H1 (cell line): ENCODE measurements around the gene CAMK2D. TPM values are rescaled to one million over a fixed set of nuclear protein-coding genes. Genes with fewer than 3 reads are reported as not detected.

ENCODE experiments used
- CTCF ChIA-PET: fragments of 300-600 bp; sonication (Branson Sonifier 250); formaldehyde crosslinking; loops from one replicate; lab custom pipeline; 2021; ENCODE audit not compliant: partially characterized antibody; lab: Charles Lee
- POLR2A ChIA-PET: fragments of 300-600 bp; sonication (Branson Sonifier 250); formaldehyde crosslinking; loops from one replicate; lab custom pipeline; 2021; ENCODE audit warnings: inconsistent platforms; ENCODE audit not compliant: partially characterized antibody; lab: Charles Lee
- DNase-seq, 2 experiments: peaks; one replicate each; pipeline versions ENCODE4 v3.0.0 to v3.0.0-alpha.2; 2010 to 2022; ENCODE audit warnings: low spot score in 2 of 2, low read depth in 1 of 2, mixed read lengths in 1 of 2
- FAIRE-seq: peaks from 2 replicates; lab custom pipeline; 2011; peaks lifted over from hg19 to GRCh38; lab: Jason Lieb, UNC
- H2AFZ ChIP-seq: 2 replicates; pipeline ENCODE4 v1.8.1; 2012; ENCODE audit warnings: low read length, inconsistent platforms
- H2AK5ac ChIP-seq: 2 replicates; pipeline ENCODE4 v1.6.1; 2013; ENCODE audit warnings: low read depth, low read length
- H2BK120ac ChIP-seq: replicated peaks from 2 replicates; pipeline ENCODE3; 2013; ENCODE audit warnings: low read depth, low read length, inconsistent platforms
- H2BK12ac ChIP-seq: 2 replicates; pipeline ENCODE4 v1.6.1; 2013; ENCODE audit warnings: low read depth, low read length
- H2BK15ac ChIP-seq: 2 replicates; pipeline ENCODE4 v1.6.1; 2013; ENCODE audit warnings: low read length
- H2BK20ac ChIP-seq: 2 replicates; pipeline ENCODE4 v1.6.1; 2013; ENCODE audit warnings: low read length
- H2BK5ac ChIP-seq: 2 replicates; pipeline ENCODE4 v1.6.1; 2013; ENCODE audit warnings: low read depth, low read length
- H3K14ac ChIP-seq: 2 replicates; pipeline ENCODE4 v1.6.1; 2013; ENCODE audit warnings: inconsistent platforms; ENCODE audit not compliant: insufficient read length
- H3K18ac ChIP-seq: 2 replicates; pipeline ENCODE4 v1.6.1; 2013; ENCODE audit warnings: low read length; ENCODE audit errors: extremely low read depth
- H3K23ac ChIP-seq: 2 replicates; pipeline ENCODE4 v1.6.1; 2013; ENCODE audit warnings: inconsistent platforms; ENCODE audit not compliant: insufficient read length
- H3K23me2 ChIP-seq: 2 replicates; pipeline ENCODE4 v1.6.1; 2013; ENCODE audit warnings: low read depth, low read length
- H3K27ac ChIP-seq: 2 replicates; pipeline ENCODE4 v1.6.1; 2011; ENCODE audit warnings: low read depth, low read length, inconsistent platforms
- H3K27me3 ChIP-seq, 4 experiments: replicated peaks in 1 of 4; 1 replicate in 1 of 4; 2 replicates in 3 of 4; pipeline versions ENCODE4 v1.6.1 to v1.8.1; 2011 to 2013; ENCODE audit warnings: low read length in 3 of 4, mild to moderate bottlenecking in 3 of 4, inconsistent platforms in 2 of 4, mixed read lengths in 2 of 4, moderate library complexity in 1 of 4; ENCODE audit not compliant: control insufficient read depth in 3 of 4, insufficient read depth in 3 of 4; ENCODE audit errors: extremely low read depth in 1 of 4
- H3K36me3 ChIP-seq, 4 experiments: 2 replicates each; pipeline versions ENCODE4 v1.6.1 to v1.8.1; 2011 to 2013; ENCODE audit warnings: mild to moderate bottlenecking in 4 of 4, low read length in 3 of 4, moderate library complexity in 2 of 4, control low read depth in 1 of 4, inconsistent platforms in 1 of 4; ENCODE audit not compliant: insufficient read depth in 4 of 4, control insufficient read depth in 2 of 4
- H3K4ac ChIP-seq: replicated peaks from 2 replicates; pipeline ENCODE3; 2013; ENCODE audit warnings: low read length, low read depth, mixed read lengths, inconsistent platforms; ENCODE audit not compliant: insufficient read length
- H3K4me1 ChIP-seq, 4 experiments: replicated peaks in 1 of 4; 1 replicate in 1 of 4; 2 replicates in 3 of 4; pipeline versions ENCODE4 v1.6.1 to v1.8.1; 2011 to 2013; ENCODE audit warnings: low read length in 3 of 4, inconsistent platforms in 2 of 4, mixed read lengths in 1 of 4; ENCODE audit not compliant: insufficient read depth in 4 of 4, control insufficient read depth in 3 of 4
- H3K4me2 ChIP-seq, 2 experiments: 2 replicates each; pipeline versions ENCODE4 v1.6.1 to v1.8.1; 2011 to 2013; ENCODE audit warnings: low read depth in 2 of 2, low read length in 2 of 2, control low read depth in 1 of 2, inconsistent platforms in 1 of 2, mild to moderate bottlenecking in 1 of 2; ENCODE audit not compliant: insufficient read depth in 1 of 2
- H3K4me3 ChIP-seq, 4 experiments: fragments of 200-600, 300-600 bp in 1 of 4; sonication (generic), shearing (Covaris generic), sonication (Bioruptor Twin) in 1 of 4; 2 replicates each; pipeline versions ENCODE4 v1.5.1 to v1.8.1; 2011 to 2016; ENCODE audit warnings: low read length in 4 of 4, low read depth in 3 of 4, control low read depth in 2 of 4, inconsistent platforms in 2 of 4, mild to moderate bottlenecking in 2 of 4, mixed read lengths in 1 of 4, moderate library complexity in 1 of 4; ENCODE audit not compliant: insufficient read depth in 2 of 4; ENCODE audit errors: extremely low read depth in 1 of 4
- H3K56ac ChIP-seq: replicated peaks from 2 replicates; pipeline ENCODE3; 2013; ENCODE audit warnings: low read depth, mild to moderate bottlenecking, mixed read lengths, low read length, inconsistent platforms; ENCODE audit not compliant: insufficient read length
- H3K79me1 ChIP-seq: 2 replicates; pipeline ENCODE4 v1.6.1; 2013; ENCODE audit warnings: low read depth, low read length, control low read depth
- H3K79me2 ChIP-seq, 2 experiments: 2 replicates each; pipeline versions ENCODE4 v1.6.1 to v1.8.1; 2012 to 2013; ENCODE audit warnings: low read length in 2 of 2, mild to moderate bottlenecking in 2 of 2, inconsistent platforms in 1 of 2; ENCODE audit not compliant: insufficient read depth in 2 of 2, control insufficient read depth in 1 of 2
- H3K9ac ChIP-seq, 4 experiments: replicated peaks in 1 of 4; 1 replicate in 1 of 4; 2 replicates in 3 of 4; pipeline versions ENCODE4 v1.6.1 to v1.8.1; 2011 to 2013; ENCODE audit warnings: low read depth in 3 of 4, low read length in 3 of 4, control low read depth in 2 of 4, mild to moderate bottlenecking in 2 of 4, moderate library complexity in 2 of 4, inconsistent platforms in 1 of 4; ENCODE audit errors: extremely low read depth in 1 of 4
- H3K9me3 ChIP-seq, 2 experiments: 2 replicates each; pipeline versions ENCODE4 v1.6.1 to v1.8.1; 2012 to 2013; ENCODE audit warnings: mild to moderate bottlenecking in 2 of 2, moderate library complexity in 2 of 2, control low read depth in 1 of 2, inconsistent platforms in 1 of 2, low read depth in 1 of 2, low read length in 1 of 2, mixed read lengths in 1 of 2; ENCODE audit not compliant: insufficient read depth in 2 of 2
- H4K20me1 ChIP-seq, 2 experiments: replicated peaks in 1 of 2; 2 replicates each; pipeline versions ENCODE3 to v1.8.1; 2011 to 2013; ENCODE audit warnings: inconsistent platforms in 2 of 2, low read length in 2 of 2, mild to moderate bottlenecking in 1 of 2; ENCODE audit not compliant: insufficient read depth in 2 of 2, control insufficient read depth in 1 of 2
- H4K5ac ChIP-seq: 2 replicates; pipeline ENCODE4 v1.6.1; 2013; ENCODE audit warnings: low read length, low read depth, mixed read lengths, inconsistent platforms; ENCODE audit not compliant: insufficient read length
- H4K8ac ChIP-seq: 2 replicates; pipeline ENCODE4 v1.8.0; 2013; ENCODE audit warnings: mild to moderate bottlenecking, moderate library complexity, low read length, inconsistent platforms; ENCODE audit not compliant: insufficient read depth; ENCODE audit errors: extremely low read depth
- H4K91ac ChIP-seq: replicated peaks from 2 replicates; pipeline ENCODE3; 2013; ENCODE audit warnings: low read length, mixed read lengths, inconsistent platforms; ENCODE audit not compliant: insufficient read length
- ASH2L ChIP-seq: fragments of 200-600, 300-600 bp; sonication (generic); IDR thresholded peaks from one replicate; pipeline ENCODE4 v1.7.1; 2017; ENCODE audit warnings: low read length
- BRCA1 ChIP-seq: IDR thresholded peaks from 2 replicates; pipeline ENCODE4 v1.6.1; 2012; ENCODE audit warnings: low read depth, low read length, improper control_type of control experiment
- CHD2 ChIP-seq: IDR thresholded peaks from 2 replicates; pipeline ENCODE4 v1.6.1; 2012; ENCODE audit warnings: low read length, improper control_type of control experiment
- CREB1 ChIP-seq: IDR thresholded peaks from 2 replicates; pipeline ENCODE4 v1.6.1; 2012; ENCODE audit warnings: inconsistent platforms
- HDAC2 ChIP-seq, 2 experiments: fragments of 300-600 bp in 1 of 2; sonication (generic) in 1 of 2; IDR thresholded peaks; 2 replicates each; pipeline ENCODE4 v1.6.1; 2011 to 2012; ENCODE audit warnings: low read depth in 2 of 2, low read length in 2 of 2, mild to moderate bottlenecking in 2 of 2, moderate library complexity in 2 of 2, borderline replicate concordance in 1 of 2, inconsistent platforms in 1 of 2
- JUND ChIP-seq: IDR thresholded peaks from 2 replicates; pipeline ENCODE4 v1.6.1; 2011; ENCODE audit warnings: mild to moderate bottlenecking, improper control_type of control experiment, low read length
- KDM1A ChIP-seq: fragments of 200-600, 300-600 bp; sonication (generic); IDR thresholded peaks from 2 replicates; pipeline ENCODE4 v1.7.1; 2016; ENCODE audit warnings: mild to moderate bottlenecking, low read length, borderline replicate concordance
- KDM4A ChIP-seq: IDR thresholded peaks from one replicate; pipeline ENCODE4 v1.7.1; 2012; ENCODE audit warnings: low read depth, mild to moderate bottlenecking, moderate library complexity, low read length, inconsistent platforms; ENCODE audit not compliant: severe bottlenecking
- POLR2A ChIP-seq, 2 experiments: IDR thresholded peaks; 1 replicate in 1 of 2; 2 replicates in 1 of 2; pipeline ENCODE4 v1.6.1; 2011; ENCODE audit warnings: low read depth in 2 of 2, low read length in 2 of 2, mild to moderate bottlenecking in 2 of 2; ENCODE audit errors: control extremely low read depth in 1 of 2
- SP2 ChIP-seq: IDR thresholded peaks from 2 replicates; pipeline ENCODE4 v1.6.1; 2012; ENCODE audit warnings: mild to moderate bottlenecking, low read length, inconsistent platforms
- SRF ChIP-seq: IDR thresholded peaks from 2 replicates; pipeline ENCODE4 v1.6.1; 2011; ENCODE audit warnings: mild to moderate bottlenecking, low read depth, low read length, moderate library complexity
- SUZ12 ChIP-seq: fragments of 200-600 bp; sonication (generic); IDR thresholded peaks from 2 replicates; pipeline ENCODE4 v1.6.1; 2012; ENCODE audit warnings: mild to moderate bottlenecking, inconsistent platforms, low read length, moderate library complexity, mixed read lengths
- TEAD4 ChIP-seq: IDR thresholded peaks from 2 replicates; pipeline ENCODE4 v1.6.1; 2012; ENCODE audit warnings: low read depth, low read length, inconsistent platforms, mixed read lengths
- WGBS, 2 experiments: shearing (Covaris generic) in 1 of 2; methylation state at CpG; one replicate each; pipeline versions ENCODE4 v1.1.6 to v1.1.7; 2013 to 2015; ENCODE audit warnings: low lambda C conversion rate in 2 of 2, mixed read lengths in 2 of 2, inconsistent platforms in 1 of 2, low coverage in 1 of 2, missing lambda C conversion rate in 1 of 2; ENCODE audit not compliant: insufficient replicate concordance in 2 of 2, insufficient coverage in 1 of 2, insufficient read length in 1 of 2; ENCODE audit errors: extremely low coverage in 1 of 2, missing lambda C conversion rate in 1 of 2; 5-methylcytosine and 5-hydroxymethylcytosine counted together
- polyA plus RNA-seq, 7 experiments: library from polyadenylated mRNA; depleted of rRNA in 3 of 7; stranded (reverse) in 5 of 7; unstranded in 2 of 7; fragments of >200 nt in 5 of 7; fragments of 200-250 nt in 2 of 7; gene quantifications; 1 replicate in 5 of 7; 2 replicates in 1 of 7; 4 replicates in 1 of 7; pipeline versions ENCODE4 v1.2.1 to v1.2.3, GENCODE V29; 2011 to 2013; ENCODE audit warnings: missing spikeins in 2 of 7, mixed read lengths in 2 of 7
- total RNA-seq: library from RNA; stranded (reverse); fragmentation: NEBNext Ultra II Directional; extraction: Animal tissue kit (Norgen Biotek cat#: 25700); gene quantifications from 2 replicates; pipeline ENCODE4 v1.2.1, GENCODE V29; 2021
- TF ChIP-seq, protein P1 (sequence below): IDR thresholded peaks from 2 replicates; pipeline ENCODE4 v1.6.1; 2012; ENCODE audit warnings: low read length, inconsistent platforms

Gene CAMK2D
- total and polyA plus RNA-seq, 2 of the 8 experiments (the other 6 are each of a cell fraction or from before 2014, with no cell fraction given): 3.2 to 7.0 TPM

DNA sequence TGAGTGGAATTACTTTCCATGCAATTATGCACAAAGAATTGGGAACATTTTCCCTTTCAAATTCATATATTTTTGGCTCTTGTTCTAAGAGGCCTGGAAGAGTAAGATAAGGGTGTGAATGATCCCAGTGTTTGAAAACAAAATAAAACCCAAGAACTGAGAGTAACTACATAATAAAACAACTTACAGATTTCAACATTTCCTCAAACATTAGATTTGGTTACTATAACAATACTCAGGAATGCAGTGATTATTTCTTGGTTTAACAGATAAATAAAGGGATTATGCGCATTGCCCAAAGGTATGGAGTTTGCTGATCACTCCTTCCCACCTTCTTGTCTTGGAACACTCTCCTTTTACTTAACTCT, 292.5 kb downstream of the CAMK2D start:
- ChIA-PET POLR2A (interaction anchor here (0.9 kb wide), 1 partner anchor 14 kb away, joined by 3 read pairs; no protein-coding TSS in a partner anchor), CTCF (interaction anchor here (0.8 to 1.8 kb wide), 4 partner anchors 36 to 79 kb away, joined by 3 to 10 read pairs (median 3); no protein-coding TSS in a partner anchor)
- Histone ChIP-seq H3K14ac (no peak overlapping the region), H2BK120ac (no peak overlapping the region), H2BK15ac (no peak overlapping the region), H2BK5ac (no peak overlapping the region), H3K9me3 (no peaks in the 10 kb centered on the region), H2AFZ (no peak overlapping the region), H2AK5ac (no peak overlapping the region), H2BK12ac (peak overlapping the region; percentile 77; the same call in 1 of the 2 replicates), H3K4me1 (peaks cover 0 to 12% (median 4%) of the 10 kb centered on the region in 4 experiments; a peak in 5 of 7 replicates), H3K4me3 (no peak overlapping the region), H4K5ac (peak overlapping the region; percentile 64), H3K18ac (no peak overlapping the region), H3K79me1 (no peaks in the 10 kb centered on the region), H3K23me2 (no peaks in the 10 kb centered on the region), H3K56ac (no peak overlapping the region), H4K20me1 (no peaks in the 10 kb centered on the region), H3K4ac (no peak overlapping the region), H3K79me2 (no peaks in the 10 kb centered on the region), H3K23ac (no peak overlapping the region), H4K91ac (no peak overlapping the region), H3K27me3 (no peaks in the 10 kb centered on the region), H2BK20ac (no peak overlapping the region), H4K8ac (no peak overlapping the region), H3K4me2 (peak overlapping the region in 1 of 2 experiments; percentile 14; a peak in 1 of 4 replicates), H3K36me3 (no peaks in the 10 kb centered on the region), H3K9ac (no peak overlapping the region), H3K27ac (no peak overlapping the region)
- DNase-seq: no peak
- no peak for FAIRE-seq
- whole genome bisulfite sequencing, 2 experiments: 95% methylated on average over 1 of the region's 1 CpG; no CpG with 5 or more reads in 1 of the 2 experiments
- TF ChIP-seq TEAD4 (no peak), JUND (no peak), SUZ12 (no peak), HDAC2 (IDR thresholded peaks at IDR 0.05; ENCODE audit: borderline replicate concordance in 1 of 2, low read depth in 2 of 2, low read length in 2 of 2) (no peak), SRF (no peak), ASH2L (no peak), KDM1A (no peak), BRCA1 (no peak), POLR2A (IDR thresholded peaks at IDR 0.05; ENCODE audit: control extremely low read depth in 1 of 2, low read depth in 2 of 2, low read length in 2 of 2) (no peak), SP2 (no peak), CREB1 (no peak), CHD2 (no peak), KDM4A (no peak)
- TF ChIP-seq, protein P1, sequence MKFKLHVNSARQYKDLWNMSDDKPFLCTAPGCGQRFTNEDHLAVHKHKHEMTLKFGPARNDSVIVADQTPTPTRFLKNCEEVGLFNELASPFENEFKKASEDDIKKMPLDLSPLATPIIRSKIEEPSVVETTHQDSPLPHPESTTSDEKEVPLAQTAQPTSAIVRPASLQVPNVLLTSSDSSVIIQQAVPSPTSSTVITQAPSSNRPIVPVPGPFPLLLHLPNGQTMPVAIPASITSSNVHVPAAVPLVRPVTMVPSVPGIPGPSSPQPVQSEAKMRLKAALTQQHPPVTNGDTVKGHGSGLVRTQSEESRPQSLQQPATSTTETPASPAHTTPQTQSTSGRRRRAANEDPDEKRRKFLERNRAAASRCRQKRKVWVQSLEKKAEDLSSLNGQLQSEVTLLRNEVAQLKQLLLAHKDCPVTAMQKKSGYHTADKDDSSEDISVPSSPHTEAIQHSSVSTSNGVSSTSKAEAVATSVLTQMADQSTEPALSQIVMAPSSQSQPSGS: no peak
